HepG2 (cell line): ENCODE results near the gene SHROOM1. TPM values are rescaled to one million over a fixed set of nuclear protein-coding genes. Genes with fewer than 3 reads are reported as not detected.
A peak's percentile ranks its signal among the peaks of the same experiment; 100 is the strongest.

Source experiments
- CCDC6 ChIP-seq: sonication (generic); formaldehyde crosslinking; IDR thresholded peaks from 2 replicates; pipeline ENCODE4 v1.8.1; 2022; ENCODE audit warnings: mild to moderate bottlenecking, missing genetic modification reagents, moderate library complexity
- CREM ChIP-seq, 2 experiments: sonication (generic) in 1 of 2; formaldehyde crosslinking in 1 of 2; IDR thresholded peaks; 2 replicates each; pipeline versions ENCODE4 v1.4.0 to v1.6.1; 2016 to 2020; ENCODE audit warnings: antibody characterized with exemption in 1 of 2, mild to moderate bottlenecking in 1 of 2, missing genetic modification reagents in 1 of 2
- HES4 ChIP-seq: sonication (generic); formaldehyde crosslinking; IDR thresholded peaks from 2 replicates; pipeline ENCODE4 v1.9.0; 2021; ENCODE audit warnings: mild to moderate bottlenecking, missing genetic modification reagents, borderline replicate concordance
- HNF4G ChIP-seq, 2 experiments: sonication (generic) in 1 of 2; formaldehyde crosslinking in 1 of 2; IDR thresholded peaks; 2 replicates each; pipeline versions ENCODE4 v1.4.0 to v1.6.1; 2011 to 2020; ENCODE audit warnings: borderline replicate concordance in 2 of 2, low read depth in 2 of 2, mild to moderate bottlenecking in 2 of 2, low read length in 1 of 2, missing genetic modification reagents in 1 of 2, moderate library complexity in 1 of 2
- KLF6 ChIP-seq: IDR thresholded peaks from 2 replicates; pipeline ENCODE4 v1.8.0; 2016; ENCODE audit warnings: missing biosample characterization, missing genetic modification reagents
- NFIC ChIP-seq: IDR thresholded peaks from 2 replicates; pipeline ENCODE4 v1.6.1; 2012; ENCODE audit warnings: mild to moderate bottlenecking, low read length, inconsistent platforms
- NONO ChIP-seq, 2 experiments: fragments of 450-650 bp in 1 of 2; sonication (generic) in 1 of 2; formaldehyde crosslinking in 1 of 2; IDR thresholded peaks in 1 of 2; conservative IDR thresholded peaks in 1 of 2; 2 replicates each; pipeline versions ENCODE4 v1.6.1 to v1.8.0; 2017 to 2022; ENCODE audit warnings: mild to moderate bottlenecking in 1 of 2, missing genetic modification reagents in 1 of 2, moderate library complexity in 1 of 2
- SALL1 ChIP-seq: sonication (generic); formaldehyde crosslinking; IDR thresholded peaks from 2 replicates; pipeline ENCODE4 v1.8.0; 2022; ENCODE audit warnings: mild to moderate bottlenecking, missing genetic modification reagents
- SMARCE1 ChIP-seq: fragments of 450-650 bp; IDR thresholded peaks from 2 replicates; pipeline ENCODE4 v1.6.1; 2017; ENCODE audit warnings: borderline replicate concordance
- ZBTB3 ChIP-seq: sonication (generic); formaldehyde crosslinking; IDR thresholded peaks from 2 replicates; pipeline ENCODE4 v1.4.0; 2020; ENCODE audit warnings: low read depth, mild to moderate bottlenecking, moderate library complexity, missing genetic modification reagents, borderline replicate concordance
- ZNF510 ChIP-seq: sonication (generic); formaldehyde crosslinking; IDR thresholded peaks from 2 replicates; pipeline ENCODE4 v1.4.0; 2020; ENCODE audit warnings: low read depth, mild to moderate bottlenecking, missing genetic modification reagents
- ZNF530 ChIP-seq: sonication (generic); formaldehyde crosslinking; IDR thresholded peaks from 2 replicates; pipeline ENCODE4 v1.5.0; 2020; ENCODE audit warnings: low read depth, mild to moderate bottlenecking, missing genetic modification reagents
- ZNF83 ChIP-seq: sonication (generic); formaldehyde crosslinking; IDR thresholded peaks from 2 replicates; pipeline ENCODE4 v1.4.0; 2020; ENCODE audit warnings: missing genetic modification reagents, mild to moderate bottlenecking, borderline replicate concordance
- polyA plus RNA-seq, 8 experiments: library from polyadenylated mRNA; depleted of rRNA in 3 of 8; stranded (reverse) in 7 of 8; unstranded in 1 of 8; fragments of >200 nt; fragmentation: Illumina TruSeq in 4 of 8; extraction: Trizol in 4 of 8; gene quantifications; 2 replicates each; pipeline versions ENCODE4 v1.2.1 to v1.2.3, GENCODE V29; 2011 to 2016; ENCODE audit warnings: low read depth in 4 of 8, missing spikeins in 1 of 8, mixed read lengths in 1 of 8; ENCODE audit not compliant: insufficient read depth in 1 of 8
- total RNA-seq, 5 experiments: library from RNA; depleted of rRNA; stranded (reverse); fragments of >200 nt; fragmentation: Illumina TruSeq; extraction: Trizol; gene quantifications; 2 replicates each; pipeline ENCODE4 v1.2.3, GENCODE V29; 2016; ENCODE audit warnings: low read depth in 1 of 5
- TF ChIP-seq, protein P1 (sequence below), 2 experiments: sonication (generic) in 1 of 2; formaldehyde crosslinking in 1 of 2; IDR thresholded peaks; 2 replicates each; pipeline versions ENCODE4 v1.4.0 to v1.6.1; 2018 to 2020; ENCODE audit warnings: missing genetic modification reagents in 2 of 2, borderline replicate concordance in 1 of 2, low read depth in 1 of 2, mild to moderate bottlenecking in 1 of 2, missing biosample characterization in 1 of 2
- TF ChIP-seq, protein P2 (sequence below), 2 experiments: IDR thresholded peaks; 2 replicates each; pipeline ENCODE4 v1.6.1; 2011 to 2012; ENCODE audit warnings: low read length in 2 of 2, borderline replicate concordance in 1 of 2, low read depth in 1 of 2, mild to moderate bottlenecking in 1 of 2, moderate library complexity in 1 of 2
- TF ChIP-seq, protein P3 (sequence below): sonication (generic); formaldehyde crosslinking; IDR thresholded peaks from 2 replicates; pipeline ENCODE4 v1.8.0; 2022; ENCODE audit warnings: missing genetic modification reagents, mild to moderate bottlenecking, borderline replicate concordance
- TF ChIP-seq, protein P4 (sequence below): sonication (generic); formaldehyde crosslinking; IDR thresholded peaks from 2 replicates; pipeline ENCODE4 v1.4.0; 2020; ENCODE audit warnings: missing genetic modification reagents, mild to moderate bottlenecking, borderline replicate concordance

The SHROOM1 gene
- total and polyA plus RNA-seq, 2 of the 13 experiments (the other 11 are each of a cell fraction or from before 2014, with no cell fraction given) = 18.2 to 25.7 TPM

DNA sequence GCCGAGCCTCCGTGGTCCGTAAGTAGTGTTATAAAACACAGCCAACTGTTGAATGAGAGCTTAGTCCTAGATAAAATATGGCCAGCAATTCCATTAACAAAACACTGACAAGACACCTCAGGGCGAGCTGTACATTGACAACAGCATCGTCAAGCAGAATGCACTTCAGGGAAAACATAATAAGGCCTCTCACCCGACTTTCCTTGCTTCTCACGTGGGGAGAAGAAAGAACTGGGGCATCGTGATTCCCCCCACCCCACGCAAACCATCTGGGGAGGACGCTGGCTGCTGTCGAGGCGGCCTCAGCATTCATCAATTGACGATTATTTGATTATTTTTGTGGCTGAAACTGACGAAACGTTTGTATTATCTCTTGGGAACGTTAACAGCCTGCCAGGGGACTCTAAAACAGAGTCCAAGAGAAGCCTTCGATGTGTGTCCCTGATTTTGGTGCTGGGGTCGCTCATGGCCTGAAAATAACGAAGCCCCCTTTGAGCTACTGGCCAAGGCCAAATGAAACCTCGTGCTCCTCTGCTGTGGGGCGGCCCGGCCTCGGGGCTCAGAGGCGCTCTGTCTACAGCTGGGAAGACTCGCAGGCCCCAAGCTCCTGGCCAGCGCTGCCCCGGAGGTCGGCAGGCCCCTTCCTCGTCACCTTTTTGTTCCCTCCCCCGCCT, 35.4 kb upstream of the SHROOM1 start (continued):
- TF ChIP-seq HNF4G (IDR thresholded peaks at IDR 0.05; ENCODE audit: borderline replicate concordance, low read depth, low read length) (no peak), HNF4G (CRISPR knock-in tag; IDR thresholded peaks at IDR 0.05; ENCODE audit: borderline replicate concordance, low read depth) (no peak), NFIC (0 out of 2 replicates have a peak, but pooled peaks have one; percentile 19), ZNF510 (CRISPR knock-in tag) (peak; percentile 46; the same call in 1 of the 2 replicates), SMARCE1 (no peak), NONO (IDR thresholded peaks at IDR 0.05) (no peak), NONO (CRISPR knock-in tag; conservative IDR thresholded peaks at IDR 0.05) (no peak), ZNF530 (CRISPR knock-in tag) (no peak), HES4 (peak; percentile 17; the same call in 1 of the 2 replicates), ZNF83 (CRISPR knock-in tag) (0 out of 2 replicates have a peak, but pooled peaks have one; percentile 74), CCDC6 (CRISPR knock-in tag) (0 out of 2 replicates have a peak, but pooled peaks have one; percentile 2), KLF6 (CRISPR knock-in tag) (peak; percentile 44), ZBTB3 (peak; percentile 18; the same call in 1 of the 2 replicates), CREM (IDR thresholded peaks at IDR 0.05) (no peak), CREM (CRISPR knock-in tag; IDR thresholded peaks at IDR 0.05) (no peak), SALL1 (CRISPR knock-in tag) (no peak)
- TF ChIP-seq, protein P1, sequence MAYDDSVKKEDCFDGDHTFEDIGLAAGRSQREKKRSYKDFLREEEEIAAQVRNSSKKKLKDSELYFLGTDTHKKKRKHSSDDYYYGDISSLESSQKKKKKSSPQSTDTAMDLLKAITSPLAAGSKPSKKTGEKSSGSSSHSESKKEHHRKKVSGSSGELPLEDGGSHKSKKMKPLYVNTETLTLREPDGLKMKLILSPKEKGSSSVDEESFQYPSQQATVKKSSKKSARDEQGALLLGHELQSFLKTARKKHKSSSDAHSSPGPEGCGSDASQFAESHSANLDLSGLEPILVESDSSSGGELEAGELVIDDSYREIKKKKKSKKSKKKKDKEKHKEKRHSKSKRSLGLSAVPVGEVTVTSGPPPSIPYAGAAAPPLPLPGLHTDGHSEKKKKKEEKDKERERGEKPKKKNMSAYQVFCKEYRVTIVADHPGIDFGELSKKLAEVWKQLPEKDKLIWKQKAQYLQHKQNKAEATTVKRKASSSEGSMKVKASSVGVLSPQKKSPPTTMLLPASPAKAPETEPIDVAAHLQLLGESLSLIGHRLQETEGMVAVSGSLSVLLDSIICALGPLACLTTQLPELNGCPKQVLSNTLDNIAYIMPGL (CRISPR knock-in tag; IDR thresholded peaks at IDR 0.05; ENCODE audit: borderline replicate concordance in 1 of 2, low read depth in 1 of 2) = no peak
- TF ChIP-seq, protein P2, sequence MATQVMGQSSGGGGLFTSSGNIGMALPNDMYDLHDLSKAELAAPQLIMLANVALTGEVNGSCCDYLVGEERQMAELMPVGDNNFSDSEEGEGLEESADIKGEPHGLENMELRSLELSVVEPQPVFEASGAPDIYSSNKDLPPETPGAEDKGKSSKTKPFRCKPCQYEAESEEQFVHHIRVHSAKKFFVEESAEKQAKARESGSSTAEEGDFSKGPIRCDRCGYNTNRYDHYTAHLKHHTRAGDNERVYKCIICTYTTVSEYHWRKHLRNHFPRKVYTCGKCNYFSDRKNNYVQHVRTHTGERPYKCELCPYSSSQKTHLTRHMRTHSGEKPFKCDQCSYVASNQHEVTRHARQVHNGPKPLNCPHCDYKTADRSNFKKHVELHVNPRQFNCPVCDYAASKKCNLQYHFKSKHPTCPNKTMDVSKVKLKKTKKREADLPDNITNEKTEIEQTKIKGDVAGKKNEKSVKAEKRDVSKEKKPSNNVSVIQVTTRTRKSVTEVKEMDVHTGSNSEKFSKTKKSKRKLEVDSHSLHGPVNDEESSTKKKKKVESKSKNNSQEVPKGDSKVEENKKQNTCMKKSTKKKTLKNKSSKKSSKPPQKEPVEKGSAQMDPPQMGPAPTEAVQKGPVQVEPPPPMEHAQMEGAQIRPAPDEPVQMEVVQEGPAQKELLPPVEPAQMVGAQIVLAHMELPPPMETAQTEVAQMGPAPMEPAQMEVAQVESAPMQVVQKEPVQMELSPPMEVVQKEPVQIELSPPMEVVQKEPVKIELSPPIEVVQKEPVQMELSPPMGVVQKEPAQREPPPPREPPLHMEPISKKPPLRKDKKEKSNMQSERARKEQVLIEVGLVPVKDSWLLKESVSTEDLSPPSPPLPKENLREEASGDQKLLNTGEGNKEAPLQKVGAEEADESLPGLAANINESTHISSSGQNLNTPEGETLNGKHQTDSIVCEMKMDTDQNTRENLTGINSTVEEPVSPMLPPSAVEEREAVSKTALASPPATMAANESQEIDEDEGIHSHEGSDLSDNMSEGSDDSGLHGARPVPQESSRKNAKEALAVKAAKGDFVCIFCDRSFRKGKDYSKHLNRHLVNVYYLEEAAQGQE (IDR thresholded peaks at IDR 0.05; ENCODE audit: borderline replicate concordance in 1 of 2, low read depth in 1 of 2, low read length in 2 of 2) = no peak
- TF ChIP-seq, protein P3, sequence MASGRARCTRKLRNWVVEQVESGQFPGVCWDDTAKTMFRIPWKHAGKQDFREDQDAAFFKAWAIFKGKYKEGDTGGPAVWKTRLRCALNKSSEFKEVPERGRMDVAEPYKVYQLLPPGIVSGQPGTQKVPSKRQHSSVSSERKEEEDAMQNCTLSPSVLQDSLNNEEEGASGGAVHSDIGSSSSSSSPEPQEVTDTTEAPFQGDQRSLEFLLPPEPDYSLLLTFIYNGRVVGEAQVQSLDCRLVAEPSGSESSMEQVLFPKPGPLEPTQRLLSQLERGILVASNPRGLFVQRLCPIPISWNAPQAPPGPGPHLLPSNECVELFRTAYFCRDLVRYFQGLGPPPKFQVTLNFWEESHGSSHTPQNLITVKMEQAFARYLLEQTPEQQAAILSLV (CRISPR knock-in tag) = no peak
- TF ChIP-seq, protein P4, sequence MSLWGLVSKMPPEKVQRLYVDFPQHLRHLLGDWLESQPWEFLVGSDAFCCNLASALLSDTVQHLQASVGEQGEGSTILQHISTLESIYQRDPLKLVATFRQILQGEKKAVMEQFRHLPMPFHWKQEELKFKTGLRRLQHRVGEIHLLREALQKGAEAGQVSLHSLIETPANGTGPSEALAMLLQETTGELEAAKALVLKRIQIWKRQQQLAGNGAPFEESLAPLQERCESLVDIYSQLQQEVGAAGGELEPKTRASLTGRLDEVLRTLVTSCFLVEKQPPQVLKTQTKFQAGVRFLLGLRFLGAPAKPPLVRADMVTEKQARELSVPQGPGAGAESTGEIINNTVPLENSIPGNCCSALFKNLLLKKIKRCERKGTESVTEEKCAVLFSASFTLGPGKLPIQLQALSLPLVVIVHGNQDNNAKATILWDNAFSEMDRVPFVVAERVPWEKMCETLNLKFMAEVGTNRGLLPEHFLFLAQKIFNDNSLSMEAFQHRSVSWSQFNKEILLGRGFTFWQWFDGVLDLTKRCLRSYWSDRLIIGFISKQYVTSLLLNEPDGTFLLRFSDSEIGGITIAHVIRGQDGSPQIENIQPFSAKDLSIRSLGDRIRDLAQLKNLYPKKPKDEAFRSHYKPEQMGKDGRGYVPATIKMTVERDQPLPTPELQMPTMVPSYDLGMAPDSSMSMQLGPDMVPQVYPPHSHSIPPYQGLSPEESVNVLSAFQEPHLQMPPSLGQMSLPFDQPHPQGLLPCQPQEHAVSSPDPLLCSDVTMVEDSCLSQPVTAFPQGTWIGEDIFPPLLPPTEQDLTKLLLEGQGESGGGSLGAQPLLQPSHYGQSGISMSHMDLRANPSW = no peak
